T-helper 2 cell treated with Interferon-gamma antibody and Interleukin-4, amounts not matched to agents 5 μg/mL and 100 μg/mL, for 36 hours (primary cell): Measurements from ENCODE around the gene GJA5.

ENCODE experiments used
- DNase-seq: peaks from one replicate; pipeline ENCODE4 v3.0.0; 2021; ENCODE audit warnings: low spot score
- H3K27ac Mint-ChIP-seq: one replicate; pipeline ENCODE4 v1.8.0; 2021; ENCODE audit warnings: mild to moderate bottlenecking, mixed read lengths
- H3K27me3 Mint-ChIP-seq: one replicate; pipeline ENCODE4 v1.8.0; 2021; ENCODE audit warnings: low read depth, mixed read lengths
- H3K36me3 Mint-ChIP-seq: one replicate; pipeline ENCODE4 v1.8.0; 2021; ENCODE audit warnings: low read depth, mixed read lengths
- H3K4me1 Mint-ChIP-seq: one replicate; pipeline ENCODE4 v1.8.0; 2021; ENCODE audit warnings: low read depth, mixed read lengths
- H3K4me3 Mint-ChIP-seq: one replicate; pipeline ENCODE4 v1.8.0; 2022; ENCODE audit warnings: mild to moderate bottlenecking, moderate library complexity, mixed read lengths
- H3K9me3 Mint-ChIP-seq: one replicate; pipeline ENCODE4 v1.8.0; 2021; ENCODE audit warnings: mixed read lengths

GJA5 gene

DNA sequence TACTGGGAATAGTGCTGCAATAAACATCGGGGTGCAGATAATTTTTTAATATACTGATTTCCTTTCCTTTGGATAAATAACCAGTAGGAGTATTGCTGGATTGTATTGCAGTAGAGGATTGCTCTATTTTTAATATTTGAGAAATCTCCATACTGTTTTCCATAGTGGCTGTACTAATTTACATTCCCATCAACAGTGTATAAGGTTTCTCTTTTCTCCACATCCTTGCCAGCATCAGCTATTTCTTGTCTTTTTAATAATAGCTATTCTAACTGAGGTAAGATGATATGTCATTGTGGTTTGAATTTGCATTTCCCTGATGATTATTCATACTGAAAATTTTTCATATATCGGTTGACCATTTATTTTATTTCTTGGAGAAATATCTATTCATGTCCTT is 31.1 kb downstream of the GJA5 start:
- Mint-ChIP-seq H3K27ac (no peak overlapping the region), H3K4me1 (no peaks in the 10 kb centered on the region), H3K9me3 (no peaks in the 10 kb centered on the region), H3K27me3 (peaks cover 50% of the 10 kb centered on the region), H3K36me3 (no peaks in the 10 kb centered on the region), H3K4me3 (no peak overlapping the region)
- DNase-seq = no peak

DNA sequence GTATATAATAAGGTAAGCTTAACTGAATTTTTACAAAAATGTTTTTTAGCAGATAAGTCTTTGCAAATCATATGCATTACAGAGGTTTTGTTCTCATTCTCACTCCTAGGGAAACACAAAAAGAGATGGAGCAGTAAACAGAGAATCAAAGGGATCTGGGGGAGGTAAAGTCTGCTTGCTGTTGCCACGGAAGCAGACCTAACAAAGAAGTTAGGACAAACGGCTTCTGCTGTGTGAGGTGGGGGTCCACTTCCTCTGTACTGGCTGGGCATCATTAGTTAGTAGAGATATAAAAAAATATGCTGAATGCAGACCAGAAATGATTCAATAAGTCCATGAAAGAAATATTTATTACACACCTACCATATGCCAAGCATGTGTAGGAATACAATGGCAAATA is 34.2 kb downstream of the GJA5 start:
- no peak overlapping the region for H3K4me3 Mint-ChIP-seq

DNA sequence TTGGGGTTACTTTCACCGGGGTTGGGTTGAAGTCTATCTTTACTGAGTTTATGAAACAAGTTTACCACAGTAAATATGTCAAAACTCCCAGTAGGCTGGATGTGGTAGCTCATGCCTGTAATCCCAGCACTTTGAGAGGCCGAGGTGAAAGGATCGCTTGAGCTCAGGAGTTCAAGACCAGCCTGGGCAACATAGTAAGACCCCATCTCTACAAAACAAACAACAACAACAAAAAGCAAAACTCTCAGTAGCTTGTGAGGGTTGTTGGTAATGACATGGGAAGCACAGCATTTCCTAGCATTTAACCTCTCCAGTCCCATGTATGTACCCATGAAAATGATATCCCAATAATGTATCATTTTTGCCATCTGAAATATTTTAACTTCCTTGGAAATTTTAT is 34.7 kb downstream of the GJA5 start:
- no peak for DNase-seq

More for the DNA sequence above, 34.2 kb downstream of the GJA5 start:
- no peak for DNase-seq
- no peaks in the 10 kb centered on the region for H3K9me3 Mint-ChIP-seq
- no peak overlapping the region for H3K27ac Mint-ChIP-seq
- peaks cover 34% of the 10 kb centered on the region for H3K27me3 Mint-ChIP-seq
- no peaks in the 10 kb centered on the region for H3K36me3 Mint-ChIP-seq
- no peaks in the 10 kb centered on the region for H3K4me1 Mint-ChIP-seq

DNA sequence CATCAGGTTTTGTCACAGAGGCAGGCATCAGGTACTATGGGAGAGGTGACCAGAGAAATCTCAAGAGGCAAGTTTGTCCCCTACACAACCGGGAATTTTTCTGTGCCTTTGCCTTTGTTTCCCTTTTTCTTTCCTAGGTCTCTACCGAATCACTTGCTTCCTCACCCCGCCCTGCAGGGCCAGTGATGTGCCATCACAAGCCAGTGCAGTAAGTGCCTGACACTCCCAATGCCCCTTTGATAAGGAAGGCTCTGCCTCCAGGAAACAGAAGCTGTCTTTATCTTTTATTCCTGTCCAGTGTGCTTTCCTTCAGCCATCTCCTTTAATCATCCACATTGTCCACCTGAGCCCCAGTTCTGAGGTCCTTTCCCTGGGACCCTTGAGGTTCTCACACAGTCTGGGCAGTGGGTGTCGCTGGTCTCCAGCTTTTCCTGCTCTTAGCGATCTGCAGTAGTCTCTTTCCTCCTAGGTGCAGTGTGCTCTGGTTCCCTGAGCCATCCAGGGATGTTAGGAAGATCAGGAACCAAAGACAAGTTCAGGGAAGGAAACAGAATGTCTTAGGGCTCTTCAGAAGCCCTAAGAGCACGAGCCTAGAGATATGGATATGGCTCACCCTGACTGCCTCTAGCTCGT is 36.6 kb downstream of the GJA5 start:
- no peaks in the 10 kb centered on the region for H3K36me3 Mint-ChIP-seq
- H3K27ac Mint-ChIP-seq = no peak overlapping the region
- no peak for DNase-seq
- H3K27me3 Mint-ChIP-seq = peaks cover 17% of the 10 kb centered on the region
- no peak overlapping the region for H3K4me3 Mint-ChIP-seq
- no peaks in the 10 kb centered on the region for H3K4me1 Mint-ChIP-seq
- no peaks in the 10 kb centered on the region for H3K9me3 Mint-ChIP-seq

More for the DNA sequence above, 34.7 kb downstream of the GJA5 start:
- no peaks in the 10 kb centered on the region for H3K4me1 Mint-ChIP-seq
- no peak overlapping the region for H3K4me3 Mint-ChIP-seq
- H3K9me3 Mint-ChIP-seq = no peaks in the 10 kb centered on the region
- no peaks in the 10 kb centered on the region for H3K36me3 Mint-ChIP-seq
- H3K27me3 Mint-ChIP-seq = peaks cover 29% of the 10 kb centered on the region
- no peak overlapping the region for H3K27ac Mint-ChIP-seq

DNA sequence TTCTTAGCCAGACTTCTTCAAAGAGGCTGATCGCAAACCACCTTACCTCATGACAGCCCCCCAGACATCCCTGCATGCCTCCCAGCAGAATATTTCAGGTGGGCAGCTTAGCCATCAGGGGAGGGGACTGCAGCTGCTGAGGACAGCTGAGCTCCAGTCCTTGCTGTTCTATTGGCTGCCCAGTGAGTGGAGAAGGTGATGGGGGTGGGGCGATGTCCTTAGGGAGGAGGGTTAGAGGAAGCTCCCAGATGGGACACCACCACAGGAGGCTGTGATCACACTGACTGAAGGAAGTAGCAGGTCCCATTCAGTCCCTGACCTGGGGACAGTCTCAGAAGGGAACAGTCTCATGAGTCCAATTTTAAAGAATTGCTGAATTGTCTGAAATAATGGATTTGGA is 38.3 kb downstream of the GJA5 start:
- Mint-ChIP-seq H3K4me3 (no peak overlapping the region), H3K27ac (no peak overlapping the region), H3K9me3 (no peaks in the 10 kb centered on the region), H3K36me3 (no peaks in the 10 kb centered on the region), H3K4me1 (peaks cover 2% of the 10 kb centered on the region), H3K27me3 (peaks cover 13% of the 10 kb centered on the region)
- DNase-seq = no peak

DNA sequence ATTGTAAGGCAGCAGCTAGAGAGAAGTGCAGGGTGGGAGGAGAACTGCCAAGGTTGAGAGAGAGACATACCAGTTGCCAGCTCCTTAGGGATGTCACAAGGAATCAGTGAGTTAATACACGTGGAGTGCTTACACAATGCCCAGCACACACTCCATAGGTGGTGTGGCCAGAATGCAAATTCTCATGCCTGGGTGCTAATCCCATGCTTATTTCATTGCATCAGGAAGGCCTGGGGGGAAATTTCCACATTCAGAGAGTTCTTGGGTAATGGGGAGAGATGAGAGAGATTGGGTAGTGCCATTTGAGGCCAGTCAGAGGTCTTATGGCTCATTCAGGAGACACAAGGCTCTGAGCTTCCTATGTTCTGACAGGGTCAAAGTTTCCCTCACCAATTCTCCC is 38.7 kb downstream of the GJA5 start:
- Mint-ChIP-seq H3K4me3 (no peak overlapping the region), H3K36me3 (no peaks in the 10 kb centered on the region), H3K4me1 (peaks cover 4% of the 10 kb centered on the region), H3K27ac (no peak overlapping the region), H3K9me3 (no peaks in the 10 kb centered on the region), H3K27me3 (peaks cover 13% of the 10 kb centered on the region)
- no peak for DNase-seq

DNA sequence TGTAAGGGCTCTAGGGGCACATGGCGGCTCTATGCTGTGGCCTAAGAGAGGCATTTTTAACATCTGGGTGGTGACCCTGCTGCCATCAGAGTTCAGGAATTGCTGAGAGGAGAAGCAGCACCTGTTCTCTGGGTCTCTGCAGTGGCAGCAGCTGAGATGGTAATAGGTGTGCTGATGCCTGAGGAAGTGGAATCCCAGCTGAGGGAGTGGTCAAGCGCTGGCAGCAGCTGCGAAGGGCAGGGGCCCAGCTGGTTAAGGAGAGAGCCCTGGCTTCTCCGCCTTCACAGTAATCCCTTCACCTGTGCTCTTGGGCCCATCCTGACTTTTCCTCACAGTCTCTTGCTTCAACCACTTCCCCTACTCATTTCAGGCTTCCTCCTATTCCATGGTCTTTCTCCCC is 39.8 kb downstream of the GJA5 start:
- no peak for DNase-seq
- Mint-ChIP-seq H3K27ac (no peak overlapping the region), H3K4me1 (peaks cover 4% of the 10 kb centered on the region), H3K27me3 (peaks cover 10% of the 10 kb centered on the region), H3K36me3 (no peaks in the 10 kb centered on the region), H3K4me3 (no peak overlapping the region), H3K9me3 (no peaks in the 10 kb centered on the region)

DNA sequence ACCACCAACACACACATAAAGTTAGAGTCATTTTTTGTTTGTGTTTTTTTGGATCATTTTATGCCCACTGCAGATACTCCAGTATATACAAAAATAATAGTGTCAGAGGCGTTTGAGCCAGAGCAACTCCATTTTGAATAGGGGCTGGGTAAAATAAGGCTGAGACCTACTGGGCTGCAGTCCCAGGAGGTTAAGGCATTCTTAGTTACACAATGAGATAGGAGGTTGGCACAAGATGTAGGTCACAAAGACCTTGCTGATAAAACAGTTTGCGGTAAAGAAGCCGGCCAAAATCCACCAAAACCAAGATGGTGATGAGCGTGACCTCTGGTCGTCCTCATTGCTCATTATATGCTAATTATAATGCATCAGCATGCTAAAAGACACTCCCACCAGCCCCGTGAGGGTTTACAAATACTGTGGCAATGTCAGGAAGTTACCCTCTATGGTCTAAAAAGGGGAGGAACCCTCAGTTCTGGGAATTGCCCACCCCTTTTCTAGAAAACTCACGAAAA is 40.6 kb downstream of the GJA5 start:
- Mint-ChIP-seq H3K4me3 (no peak overlapping the region), H3K27ac (no peak overlapping the region), H3K36me3 (no peaks in the 10 kb centered on the region), H3K4me1 (peaks cover 4% of the 10 kb centered on the region), H3K27me3 (peaks cover 10% of the 10 kb centered on the region), H3K9me3 (no peaks in the 10 kb centered on the region)
- DNase-seq = no peak

DNA sequence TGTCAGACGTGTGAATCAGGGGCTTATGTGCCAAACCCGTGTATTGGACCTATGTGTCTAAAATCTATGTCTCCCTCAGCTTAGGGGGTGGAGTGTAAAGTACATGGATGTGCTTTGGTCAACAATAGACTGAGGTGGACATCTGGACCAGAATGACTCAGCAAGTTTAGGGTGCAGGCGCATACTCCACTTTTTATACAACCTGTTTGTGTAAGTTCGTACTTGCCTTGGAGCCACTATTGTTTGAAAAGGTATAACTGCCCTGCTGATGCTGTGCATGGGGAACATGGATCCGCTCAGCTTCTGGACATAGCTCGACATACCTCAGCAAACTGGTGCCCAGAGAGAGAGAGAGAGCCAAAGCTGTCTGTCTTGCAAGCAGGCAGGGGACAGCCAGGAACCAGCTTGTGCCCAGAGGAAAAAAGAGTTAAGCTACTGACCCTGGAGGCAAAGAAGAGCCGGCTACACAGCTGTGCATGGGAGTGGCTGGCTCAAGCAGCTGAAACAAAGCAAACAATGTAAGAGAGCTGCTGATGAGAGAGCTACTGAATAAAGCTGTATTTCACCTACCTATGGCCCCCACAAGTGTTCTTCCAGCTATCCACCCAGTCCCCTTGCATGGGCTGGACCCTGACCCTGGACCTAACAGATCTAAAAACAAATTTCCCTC is 41.2 kb downstream of the GJA5 start:
- Mint-ChIP-seq H3K36me3 (no peaks in the 10 kb centered on the region), H3K27me3 (peaks cover 14% of the 10 kb centered on the region), H3K4me1 (peaks cover 4% of the 10 kb centered on the region), H3K9me3 (no peaks in the 10 kb centered on the region), H3K4me3 (no peak overlapping the region), H3K27ac (no peak overlapping the region)
- DNase-seq = no peak

DNA sequence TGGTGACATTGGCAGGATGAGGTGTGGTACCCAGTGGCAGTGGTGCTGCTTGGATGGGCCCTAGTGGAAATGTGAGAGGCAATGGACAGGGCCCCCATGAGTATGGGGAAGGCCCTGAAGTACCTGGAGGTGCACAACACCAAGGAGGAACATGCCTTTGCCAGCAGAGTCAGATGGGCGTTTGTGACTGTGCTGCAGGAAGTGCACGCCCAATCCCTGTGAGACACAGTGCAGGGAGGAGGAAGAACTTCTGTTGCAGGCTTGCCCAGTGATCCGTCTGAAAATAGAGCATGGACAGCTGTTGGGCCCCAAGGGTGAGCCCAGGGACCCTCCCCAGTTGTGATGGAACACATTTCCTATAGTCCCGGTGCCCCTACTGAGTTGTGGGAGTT is 42.7 kb downstream of the GJA5 start:
- Mint-ChIP-seq H3K4me1 (peaks cover 4% of the 10 kb centered on the region), H3K4me3 (no peak overlapping the region), H3K27ac (no peak overlapping the region), H3K9me3 (no peaks in the 10 kb centered on the region), H3K36me3 (no peaks in the 10 kb centered on the region), H3K27me3 (peaks cover 15% of the 10 kb centered on the region)
- no peak for DNase-seq

DNA sequence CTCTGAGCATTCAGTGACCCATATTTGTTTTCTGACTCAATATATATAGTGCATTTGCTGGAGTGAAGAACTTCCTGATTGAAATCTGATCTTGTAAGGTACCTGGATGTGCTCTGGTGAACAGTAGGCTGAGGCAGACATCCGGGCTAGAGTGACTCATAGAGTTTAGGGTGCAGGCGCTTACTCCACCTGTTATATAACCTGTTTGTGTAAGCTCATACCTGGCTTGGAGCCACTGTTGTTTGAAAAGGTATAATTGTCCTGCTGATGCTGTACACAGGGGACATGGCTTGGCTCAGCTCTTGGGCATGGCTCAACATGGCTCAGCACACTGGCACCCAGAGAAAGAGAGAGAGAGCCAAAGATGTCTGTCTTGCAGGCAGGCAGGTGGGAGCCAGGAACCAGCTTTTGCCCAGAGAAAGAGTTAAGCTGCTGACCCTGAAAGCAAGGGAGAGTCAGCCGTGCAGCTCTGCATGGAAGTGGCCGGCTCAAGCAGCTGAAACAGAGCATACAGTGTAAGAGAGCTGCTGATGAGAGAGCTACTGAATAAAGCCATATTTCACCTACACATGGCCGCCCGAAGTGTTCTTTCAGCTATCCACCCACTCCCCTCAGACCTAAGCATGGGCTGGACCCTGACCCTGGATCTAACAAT is 43.2 kb downstream of the GJA5 start:
- H3K36me3 Mint-ChIP-seq = no peaks in the 10 kb centered on the region
- peaks cover 4% of the 10 kb centered on the region for H3K4me1 Mint-ChIP-seq
- H3K9me3 Mint-ChIP-seq = no peaks in the 10 kb centered on the region
- H3K27ac Mint-ChIP-seq = no peak overlapping the region
- no peak overlapping the region for H3K4me3 Mint-ChIP-seq
- no peak for DNase-seq
- H3K27me3 Mint-ChIP-seq = peaks cover 18% of the 10 kb centered on the region

DNA sequence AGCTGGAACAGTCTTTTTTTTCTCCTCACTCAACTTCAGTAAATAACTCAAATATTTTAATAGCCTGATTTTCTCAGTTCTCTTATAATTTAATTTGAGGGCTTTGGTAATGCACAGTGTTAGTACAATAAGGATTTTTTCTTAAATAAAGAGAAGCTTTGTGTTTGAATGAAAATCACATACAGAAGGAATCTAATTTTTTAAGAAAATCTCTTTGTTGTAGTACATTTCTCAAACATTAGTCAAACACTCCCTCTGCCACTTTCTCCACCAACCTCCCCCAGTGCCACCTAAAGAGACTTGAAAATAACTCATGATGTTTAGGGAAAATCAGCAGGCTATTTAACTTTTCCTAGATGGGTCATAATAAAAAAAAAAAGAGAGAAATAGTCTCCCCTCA is 47.8 kb downstream of the GJA5 start:
- no peak overlapping the region for H3K27ac Mint-ChIP-seq

More for the DNA sequence above, 47.8 kb downstream of the GJA5 start:
- no peak overlapping the region for H3K4me3 Mint-ChIP-seq
- peaks cover 3% of the 10 kb centered on the region for H3K4me1 Mint-ChIP-seq
- peaks cover 43% of the 10 kb centered on the region for H3K27me3 Mint-ChIP-seq
- no peaks in the 10 kb centered on the region for H3K9me3 Mint-ChIP-seq
- DNase-seq = no peak
- no peaks in the 10 kb centered on the region for H3K36me3 Mint-ChIP-seq
